Kidney (tissue), 14 donors: ENCODE data around the gene ASB2. TPM values are rescaled to one million over a fixed set of nuclear protein-coding genes. Genes with fewer than 3 reads are reported as not detected.

Source experiments
- DNase-seq, 5 donors: peaks; one replicate each; pipeline ENCODE4 v3.0.0-alpha.2; 2013 to 2020
- FAIRE-seq: peaks from 2 replicates; lab custom pipeline; 2012; peaks lifted over from hg19 to GRCh38; lab: Jason Lieb, UNC
- H3K27ac ChIP-seq, 2 donors: one replicate each; pipeline ENCODE4 v1.7.0; 2013; ENCODE audit warnings: low read depth in 2 of 2, low read length in 2 of 2, inconsistent platforms in 1 of 2
- H3K27me3 ChIP-seq: one replicate; pipeline ENCODE4 v1.7.1; 2013; ENCODE audit warnings: low read length, inconsistent platforms; ENCODE audit not compliant: control insufficient read depth, insufficient read depth
- H3K36me3 ChIP-seq, 3 donors: one replicate each; pipeline versions ENCODE4 v1.7.0 to v1.7.1; 2013; ENCODE audit warnings: low read length in 3 of 3, control low read depth in 1 of 3, inconsistent platforms in 1 of 3; ENCODE audit not compliant: insufficient read depth in 3 of 3, control insufficient read depth in 2 of 3
- H3K4me1 ChIP-seq, 3 donors: one replicate each; pipeline versions ENCODE4 v1.7.0 to v1.7.1; 2013; ENCODE audit warnings: low read length in 3 of 3, inconsistent platforms in 1 of 3, low read depth in 1 of 3; ENCODE audit not compliant: control insufficient read depth in 2 of 3, insufficient read depth in 2 of 3
- H3K4me3 ChIP-seq, 3 donors: one replicate each; pipeline versions ENCODE4 v1.7.0 to v1.8.1; 2013; ENCODE audit warnings: low read length in 3 of 3, control low read depth in 1 of 3, inconsistent platforms in 1 of 3
- H3K9ac ChIP-seq, 3 donors: one replicate each; pipeline versions ENCODE4 v1.7.0 to v1.7.1; 2013; ENCODE audit warnings: low read length in 3 of 3, control low read depth in 1 of 3, inconsistent platforms in 1 of 3
- H3K9me3 ChIP-seq, 3 donors: one replicate each; pipeline versions ENCODE4 v1.7.0 to v1.7.1; 2013; ENCODE audit warnings: low read length in 3 of 3, control low read depth in 1 of 3, inconsistent platforms in 1 of 3; ENCODE audit not compliant: control insufficient read depth in 2 of 3, insufficient read depth in 1 of 3
- intact Hi-C: fragments of 100-400 bp; cut with DNase I; formaldehyde crosslinking; loops from one replicate; pipeline ENCODE4 v1.11.1; 2022
- polyA plus RNA-seq: library from polyadenylated mRNA; stranded (reverse); fragments of 350-450 nt; fragmentation: Illumina TruSeq; extraction: RNeasy Lipid Tissue Mini Kit (QIAGEN cat#74804); gene quantifications from one replicate; pipeline ENCODE4 v1.2.3, GENCODE V29; 2014; ENCODE audit warnings: low read depth, low replicate concordance; ENCODE audit not compliant: insufficient read depth
- total RNA-seq: library from RNA; stranded (reverse); fragmentation: NEBNext Ultra II Directional; extraction: Animal tissue kit (Norgen Biotek cat#: 25700); gene quantifications from one replicate; pipeline ENCODE4 v1.2.1, GENCODE V29; 2021
- TF ChIP-seq, protein P1 (sequence below): IDR thresholded peaks from 3 replicates; pipeline ENCODE4 v1.5.1; 2012; ENCODE audit warnings: mild to moderate bottlenecking, moderate library complexity, borderline replicate concordance; ENCODE audit not compliant: insufficient read depth; ENCODE audit errors: extremely low read depth
- donor health status: control.
- donor health status: control.
- donor health status: control.
- donor health status: control.
- donor health status: control.
- donor health status: DM: yes; HTN: yes; CAD: no.
- donor health status: Normal renal cell carcinoma (clear cell type).

ASB2 gene
- total and polyA plus RNA-seq, 2 donors from 2014 or later, result 0.97 to 3.7 TPM

DNA sequence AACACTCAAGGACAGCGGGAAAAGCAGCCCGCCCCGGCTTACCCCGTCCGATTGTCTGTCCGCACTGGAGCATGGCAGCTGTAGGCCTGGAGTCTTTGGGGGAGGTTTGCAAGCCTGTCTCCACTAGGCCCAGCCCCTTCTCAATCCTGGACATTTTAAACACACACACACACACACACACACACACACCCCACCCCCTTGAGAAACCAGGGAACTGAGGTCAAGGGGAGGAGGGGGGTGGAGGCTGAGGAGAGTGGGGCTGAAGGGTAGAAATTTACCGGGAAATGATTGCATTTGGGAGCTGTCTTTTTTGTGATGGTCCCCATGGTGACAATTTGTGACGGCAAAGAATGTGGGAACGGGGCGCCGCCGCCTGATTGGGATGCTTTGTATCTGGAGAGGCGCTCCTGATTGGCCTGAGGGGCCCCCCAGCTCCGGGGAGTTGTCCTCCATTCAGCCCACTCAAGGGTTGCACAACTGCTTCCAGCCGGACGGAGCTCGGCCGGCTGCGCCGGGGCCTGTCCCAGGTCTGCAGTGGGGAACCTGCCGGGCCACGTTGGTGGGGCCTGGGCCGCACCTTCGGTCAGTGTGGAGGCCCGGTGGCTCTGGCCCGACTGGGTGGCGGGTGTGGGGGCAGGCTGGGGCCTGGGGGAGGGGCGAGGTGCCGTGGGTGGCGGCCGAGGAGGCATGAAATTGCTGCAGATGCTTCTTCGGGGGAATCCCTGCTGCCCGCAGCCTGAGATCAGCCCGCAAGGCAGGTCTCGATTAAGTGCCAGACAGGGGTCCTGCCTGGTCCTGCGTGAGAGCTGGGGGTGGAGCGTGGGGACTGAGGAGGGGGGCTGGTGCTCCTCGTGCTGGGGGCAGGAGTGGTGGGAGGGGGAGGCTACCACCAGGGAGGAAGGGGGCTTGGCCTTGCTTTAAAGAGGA is 49.2 kb downstream of the ASB2 start, which contains the start of gene FAM181A:
TSS of gene FAM181A (plus strand) at position 472 of the 927 bp plus-strand sequence. CDS start 942 bp downstream, outside the sequence.
- H3K9me3 ChIP-seq, result no peaks in the 10 kb centered on the region
- H3K36me3 ChIP-seq, result no peaks in the 10 kb centered on the region
- DNase-seq, result peak in 3 of 5 donors; percentile 9 to 75 (median 22)
- no peak within 1 kb of the TSS for H3K9ac ChIP-seq
- no peak within 1 kb of the TSS for H3K4me3 ChIP-seq
- no peaks in the 10 kb centered on the region for H3K27me3 ChIP-seq
- H3K4me1 ChIP-seq, result no peaks in the 10 kb centered on the region
- H3K27ac ChIP-seq, result no peak within 1 kb of the TSS
- intact Hi-C loops, result no loop called here
- FAIRE-seq, result no peak
- TF ChIP-seq, protein P1, sequence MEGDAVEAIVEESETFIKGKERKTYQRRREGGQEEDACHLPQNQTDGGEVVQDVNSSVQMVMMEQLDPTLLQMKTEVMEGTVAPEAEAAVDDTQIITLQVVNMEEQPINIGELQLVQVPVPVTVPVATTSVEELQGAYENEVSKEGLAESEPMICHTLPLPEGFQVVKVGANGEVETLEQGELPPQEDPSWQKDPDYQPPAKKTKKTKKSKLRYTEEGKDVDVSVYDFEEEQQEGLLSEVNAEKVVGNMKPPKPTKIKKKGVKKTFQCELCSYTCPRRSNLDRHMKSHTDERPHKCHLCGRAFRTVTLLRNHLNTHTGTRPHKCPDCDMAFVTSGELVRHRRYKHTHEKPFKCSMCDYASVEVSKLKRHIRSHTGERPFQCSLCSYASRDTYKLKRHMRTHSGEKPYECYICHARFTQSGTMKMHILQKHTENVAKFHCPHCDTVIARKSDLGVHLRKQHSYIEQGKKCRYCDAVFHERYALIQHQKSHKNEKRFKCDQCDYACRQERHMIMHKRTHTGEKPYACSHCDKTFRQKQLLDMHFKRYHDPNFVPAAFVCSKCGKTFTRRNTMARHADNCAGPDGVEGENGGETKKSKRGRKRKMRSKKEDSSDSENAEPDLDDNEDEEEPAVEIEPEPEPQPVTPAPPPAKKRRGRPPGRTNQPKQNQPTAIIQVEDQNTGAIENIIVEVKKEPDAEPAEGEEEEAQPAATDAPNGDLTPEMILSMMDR, result no peak

DNA sequence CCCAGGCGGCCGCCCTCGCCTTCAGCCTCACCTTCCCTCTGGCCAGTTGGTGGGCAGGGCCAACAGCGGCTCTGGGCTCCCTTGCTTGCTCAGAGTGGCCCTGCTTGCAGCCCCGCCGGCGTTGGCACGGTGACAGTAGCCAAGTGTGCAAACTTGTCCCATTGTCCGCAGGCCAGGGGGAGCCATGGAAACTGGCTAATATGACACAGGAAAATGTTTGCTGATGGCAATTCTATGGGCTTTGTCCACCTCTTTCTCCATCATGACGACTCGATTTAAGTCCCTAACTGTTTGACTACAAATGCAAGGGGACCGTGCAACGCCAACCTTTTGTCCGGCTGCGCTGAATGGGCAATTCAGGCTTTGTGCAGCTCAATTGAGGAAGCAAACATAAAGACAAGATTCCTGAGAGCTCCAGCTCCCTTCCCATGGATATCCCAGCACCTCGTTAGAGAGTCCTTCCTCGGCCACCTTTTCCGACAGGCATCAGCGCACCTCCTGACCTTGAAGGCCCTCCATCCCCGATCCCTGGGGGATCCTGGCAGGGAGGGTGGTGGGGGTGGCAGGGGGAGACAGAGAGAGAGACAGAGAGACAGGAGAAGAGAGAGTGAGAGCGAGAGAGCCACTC is 50.0 kb downstream of the ASB2 start:
- intact Hi-C loops, result no loop called here
- FAIRE-seq, result no peak
- H3K36me3 ChIP-seq, result no peaks in the 10 kb centered on the region

DNA sequence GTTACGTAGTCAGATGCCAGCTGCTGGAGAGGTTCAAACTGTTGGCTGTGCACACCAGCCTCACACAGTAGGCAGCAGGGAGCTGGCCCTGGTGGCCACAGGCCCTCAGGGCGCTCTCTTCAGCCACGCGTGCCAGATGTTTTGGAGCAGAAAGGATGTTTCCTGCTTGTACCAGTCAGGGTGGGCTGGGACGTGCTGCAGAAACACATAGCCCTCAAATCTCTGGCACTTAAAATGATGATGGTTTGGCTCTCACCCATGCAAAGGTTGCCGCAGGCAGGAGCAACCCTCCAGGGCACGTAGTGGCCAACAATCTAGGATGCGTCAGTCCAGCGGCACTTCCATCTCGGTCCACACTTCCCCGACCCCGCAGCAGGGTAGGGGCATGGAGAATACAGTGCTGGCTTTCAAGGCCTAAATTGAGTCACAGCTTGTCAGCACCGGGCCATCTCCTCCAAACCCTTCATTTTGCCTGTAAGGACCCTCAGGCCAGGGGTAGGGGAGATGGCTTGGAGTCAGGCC is 50.9 kb downstream of the ASB2 start:
- intact Hi-C loops, result no loop called here
- Histone ChIP-seq H3K27ac (no peak overlapping the region), H3K9me3 (no peaks in the 10 kb centered on the region), H3K9ac (no peak overlapping the region), H3K4me3 (no peak overlapping the region), H3K27me3 (no peaks in the 10 kb centered on the region), H3K4me1 (no peaks in the 10 kb centered on the region), H3K36me3 (no peaks in the 10 kb centered on the region)
- no peak for FAIRE-seq
- TF ChIP-seq, protein P1, result no peak
- peak in 1 of 5 donors; percentile 28 for DNase-seq

More for the DNA sequence above, 50.0 kb downstream of the ASB2 start:
- H3K4me1 ChIP-seq, result no peaks in the 10 kb centered on the region
- no peak overlapping the region for H3K27ac ChIP-seq
- H3K9me3 ChIP-seq, result no peaks in the 10 kb centered on the region
- DNase-seq, result peak in 2 of 5 donors; percentile 18 to 69
- no peaks in the 10 kb centered on the region for H3K27me3 ChIP-seq
- no peak overlapping the region for H3K4me3 ChIP-seq
- H3K9ac ChIP-seq, result no peak overlapping the region
- TF ChIP-seq, protein P1, result no peak
